SH-SY5Y (cell line): ENCODE data around the gene PLS1.

Experiments
- GATA2 ChIP-seq: IDR thresholded peaks from 2 replicates; pipeline ENCODE4 v1.6.1; 2011; ENCODE audit warnings: mild to moderate bottlenecking, low read depth, low read length
- GATA3 ChIP-seq: IDR thresholded peaks from 2 replicates; pipeline ENCODE4 v1.6.1; 2011; ENCODE audit warnings: low read depth, mild to moderate bottlenecking, low read length, moderate library complexity

DNA sequence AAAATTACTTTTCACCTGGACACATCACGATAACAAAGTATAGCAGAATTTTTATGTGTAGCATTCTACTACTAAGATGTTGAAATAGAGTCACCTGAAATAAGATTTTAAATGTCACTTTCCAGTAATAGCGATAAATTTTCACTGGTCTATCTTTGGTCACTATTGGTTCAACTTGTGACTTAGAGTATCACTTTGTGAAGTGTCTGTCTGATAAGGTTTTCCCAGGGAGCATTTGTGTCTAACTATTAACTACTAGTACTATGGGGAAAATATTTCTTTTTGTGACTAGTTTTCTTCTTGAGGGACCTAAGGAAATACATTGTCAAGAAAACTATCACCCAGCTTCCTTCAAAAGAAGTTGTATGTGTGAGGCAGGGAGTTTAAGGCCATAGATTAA is 138.6 kb downstream of the PLS1 start:
- TF ChIP-seq GATA2 (no peak), GATA3 (no peak)
